HG03103 (cell line): ENCODE data around the gene ADAD1.

ENCODE experiments used
- ATAC-seq: cut with Tn5 transposase; IDR thresholded peaks from one replicate; pipeline ENCODE4 v1.9.1; 2021; ENCODE audit warnings: low read depth; ENCODE audit not compliant: unreplicated experiment

ADAD1 gene

DNA sequence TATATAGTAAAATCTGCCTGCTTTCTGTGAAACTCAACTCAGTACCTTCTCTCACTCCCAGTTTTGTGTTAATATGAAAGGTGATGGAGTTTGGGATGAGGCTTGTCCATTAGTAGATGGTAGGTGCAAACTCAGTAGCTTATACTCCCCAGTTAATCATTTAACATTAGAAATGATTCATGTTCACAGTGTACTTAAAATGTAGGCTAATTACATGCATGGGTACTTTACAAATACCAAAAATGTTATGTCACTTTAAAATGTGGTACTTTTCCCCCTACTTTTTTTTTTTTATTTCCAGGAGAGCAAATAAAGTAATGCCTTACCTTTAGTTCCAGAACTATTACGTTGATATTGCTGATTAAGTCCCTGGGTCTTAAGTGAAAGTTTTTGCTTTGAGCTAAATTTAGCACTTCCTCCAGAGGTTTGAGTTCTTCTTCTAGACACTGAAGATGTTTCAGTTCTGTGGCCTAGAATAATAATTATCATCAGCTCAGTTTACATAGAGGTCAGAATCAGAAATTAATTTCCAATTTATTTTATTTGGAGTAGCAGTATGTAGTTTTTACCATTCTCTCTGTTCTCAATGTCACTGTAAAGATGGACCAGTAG is 74.7 kb downstream of the ADAD1 start:
- ATAC-seq = no peak

DNA sequence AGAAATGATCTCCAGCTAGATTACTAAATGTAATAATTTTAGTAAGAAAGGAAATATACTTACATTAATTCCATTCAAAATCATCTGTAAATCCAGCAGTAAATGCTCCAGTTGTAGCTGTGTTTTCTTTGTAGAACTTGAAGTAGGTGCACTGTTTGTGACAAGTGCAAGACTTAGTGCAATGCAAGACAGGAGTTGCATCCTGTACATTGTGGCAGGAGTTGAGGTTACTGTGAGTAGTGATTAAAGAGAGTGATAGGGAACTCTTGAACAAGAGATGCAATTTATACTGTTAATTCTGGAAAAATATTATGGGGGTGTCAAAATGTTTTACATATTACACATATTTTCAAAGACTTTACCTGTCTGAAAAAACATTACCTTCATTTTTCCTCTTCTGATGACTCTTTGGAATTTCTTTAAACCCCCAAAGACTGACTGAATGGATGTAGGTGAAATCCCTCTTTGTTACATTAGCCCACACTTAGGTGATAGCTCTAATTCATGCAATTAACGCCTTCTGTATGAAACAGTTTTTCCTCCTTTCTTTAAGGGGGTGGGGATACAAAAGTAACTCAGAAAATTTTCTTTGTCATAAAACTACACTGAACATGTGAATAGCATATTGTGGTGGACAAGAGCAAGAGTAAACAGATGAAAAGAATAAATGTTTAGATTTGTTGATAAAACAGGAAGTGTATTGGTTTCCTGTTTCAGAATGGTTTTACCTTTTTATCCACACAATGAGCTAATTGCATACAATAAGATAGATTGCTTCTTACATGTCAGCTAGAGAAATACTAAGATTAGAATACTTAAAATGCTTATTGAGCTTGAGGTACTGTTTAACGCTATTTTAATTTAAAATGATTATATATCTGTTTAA is 77.7 kb downstream of the ADAD1 start, which contains the start of gene IL2:
Gene IL2 (minus strand): TSS at position 495 of the 886 bp plus-strand sequence. CDS start 285 bp downstream, at position 210.
- no peak for ATAC-seq

DNA sequence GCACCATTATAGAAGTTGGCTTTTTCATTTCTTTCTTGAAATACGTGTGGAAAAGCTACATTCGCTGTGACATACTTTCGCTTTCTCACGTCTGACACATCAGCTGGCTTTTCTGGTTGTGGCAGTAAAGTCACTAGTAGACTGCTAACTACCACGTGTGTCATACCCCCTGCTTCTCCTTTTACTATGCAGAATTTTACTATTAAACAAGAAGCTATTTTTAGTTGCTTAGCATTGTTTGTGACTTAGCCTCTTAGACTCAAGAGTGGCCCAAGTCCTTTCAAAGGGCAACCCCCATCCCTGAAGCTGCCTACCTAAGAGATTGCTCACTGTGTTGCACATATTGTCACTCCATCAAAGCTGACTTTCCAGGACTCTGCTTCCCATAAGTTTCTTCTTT is 79.8 kb downstream of the ADAD1 start:
- no peak for ATAC-seq

DNA sequence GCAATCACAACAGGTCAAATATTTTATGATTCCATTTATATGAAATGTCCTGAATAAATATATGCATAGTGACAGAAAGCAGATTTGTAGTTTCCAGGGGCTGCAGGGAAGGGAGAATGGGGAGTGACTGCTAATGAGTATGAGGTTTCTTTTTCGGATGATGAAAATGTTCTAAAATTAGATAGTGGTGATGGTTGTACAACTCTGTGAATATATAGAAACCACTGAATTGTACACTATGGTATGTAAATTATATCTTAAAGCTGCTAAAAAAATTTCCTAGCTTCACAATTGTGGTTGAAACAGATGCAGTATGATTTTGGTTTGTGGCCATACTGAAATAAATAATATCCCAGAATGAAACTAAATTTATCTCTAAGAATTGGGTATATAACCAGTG is 90.6 kb downstream of the ADAD1 start:
- ATAC-seq = no peak

DNA sequence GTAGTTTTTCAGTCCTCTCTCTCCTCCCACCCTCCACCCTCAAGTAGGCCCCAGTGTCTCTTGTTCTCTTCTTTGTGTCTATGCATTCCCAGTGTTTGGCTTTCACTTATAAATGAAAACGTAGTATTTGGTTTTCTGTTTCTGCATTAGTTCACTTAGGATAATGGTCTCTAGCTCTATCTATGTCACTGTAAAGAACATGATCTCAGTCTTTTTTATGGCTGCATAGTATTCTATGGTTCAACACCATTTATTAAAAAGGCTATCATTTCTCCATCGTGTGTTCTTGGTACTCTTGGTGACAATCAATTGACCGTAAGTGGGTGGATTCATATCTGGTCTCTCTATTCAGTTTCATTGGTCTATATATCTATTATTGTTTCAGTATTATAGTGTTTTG is 96.4 kb downstream of the ADAD1 start:
- ATAC-seq = no peak

DNA sequence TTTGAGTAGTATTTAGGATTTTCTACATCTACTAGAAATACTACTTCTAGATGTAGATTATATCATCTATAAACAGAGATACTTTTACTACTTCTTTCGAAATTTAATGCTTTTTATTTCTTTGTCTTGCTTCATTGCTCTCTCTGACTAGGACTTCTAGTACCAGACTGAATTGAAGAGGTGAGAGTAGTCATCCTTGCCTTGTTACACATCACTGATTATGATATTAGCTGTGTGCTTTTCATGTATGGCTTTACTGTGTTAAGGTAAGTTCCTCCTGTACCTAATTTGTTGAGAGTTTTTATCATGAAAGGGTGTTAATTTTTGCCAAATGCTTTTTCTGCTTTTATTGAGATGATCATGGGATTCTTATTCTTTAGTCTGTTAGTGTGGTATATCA is 97.3 kb downstream of the ADAD1 start:
- ATAC-seq = no peak

DNA sequence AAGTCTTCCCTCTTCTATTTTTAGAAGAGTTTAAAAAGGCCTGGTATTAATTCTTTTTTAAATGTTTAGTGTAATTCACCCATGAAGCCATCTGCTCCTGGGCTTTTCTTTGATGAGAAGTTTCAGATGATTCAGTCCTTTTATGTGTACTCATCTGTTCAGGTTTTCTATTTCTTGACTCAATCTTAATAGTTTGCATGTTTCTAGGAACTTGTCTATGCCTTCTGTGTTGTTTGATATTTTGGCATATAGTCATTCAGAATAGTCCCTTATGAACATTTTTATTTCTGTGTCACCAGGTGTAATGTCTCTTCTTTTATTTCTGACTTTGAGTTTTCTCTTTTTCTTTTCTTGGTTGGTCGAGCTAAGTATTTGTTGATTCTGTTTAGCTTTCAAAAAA is 97.9 kb downstream of the ADAD1 start:
- no peak for ATAC-seq
